C4-2B (cell line): ENCODE data around the gene EPB41L4B.

Experiments used
- CTCF ChIP-seq: fragments of 450-650 bp; conservative IDR thresholded peaks from 2 replicates; pipeline ENCODE4 v1.5.1; 2017; ENCODE audit warnings: mild to moderate bottlenecking
- ZFX ChIP-seq: fragments of 450-650 bp; IDR thresholded peaks from 2 replicates; pipeline ENCODE4 v1.6.1; 2017

DNA sequence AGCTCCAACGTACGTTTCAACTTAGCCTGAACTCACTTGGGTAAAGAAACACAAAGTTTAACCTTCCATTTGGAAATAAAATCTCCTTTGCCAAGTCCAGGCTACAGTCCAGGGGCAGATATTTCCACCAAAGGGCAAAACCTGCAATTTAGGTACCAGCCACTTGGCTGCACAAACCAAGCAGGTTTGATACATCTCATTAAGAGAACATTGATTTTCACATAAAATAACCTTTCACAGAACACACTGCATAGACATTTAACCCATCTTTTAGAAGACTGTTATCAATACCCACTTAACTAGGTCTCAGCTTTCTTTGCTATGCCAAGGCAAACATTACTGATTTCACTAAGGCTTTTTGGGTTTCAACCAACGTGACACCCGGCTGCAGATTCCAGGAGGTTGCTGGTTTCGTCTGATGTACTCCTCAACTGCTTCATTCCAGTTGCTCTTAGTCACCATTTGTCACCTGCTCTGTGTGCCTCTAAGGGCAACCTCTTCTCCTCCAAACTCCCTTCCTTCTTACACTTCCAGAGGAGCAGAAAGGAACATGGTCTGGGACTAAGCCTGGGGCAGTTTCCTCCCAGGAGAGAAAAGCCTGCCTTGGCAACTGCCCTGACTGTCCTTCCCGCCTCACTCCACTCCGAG lies 67.1 kb downstream of the EPB41L4B start:
- no peak; the same call in 1 of the 2 replicates for TF ChIP-seq CTCF
- TF ChIP-seq ZFX, result no peak
